Measurements from ENCODE around the gene TBRG1.
A peak's percentile ranks its signal among the peaks of the same experiment; 100 is the strongest.

The TBRG1 gene

DNA sequence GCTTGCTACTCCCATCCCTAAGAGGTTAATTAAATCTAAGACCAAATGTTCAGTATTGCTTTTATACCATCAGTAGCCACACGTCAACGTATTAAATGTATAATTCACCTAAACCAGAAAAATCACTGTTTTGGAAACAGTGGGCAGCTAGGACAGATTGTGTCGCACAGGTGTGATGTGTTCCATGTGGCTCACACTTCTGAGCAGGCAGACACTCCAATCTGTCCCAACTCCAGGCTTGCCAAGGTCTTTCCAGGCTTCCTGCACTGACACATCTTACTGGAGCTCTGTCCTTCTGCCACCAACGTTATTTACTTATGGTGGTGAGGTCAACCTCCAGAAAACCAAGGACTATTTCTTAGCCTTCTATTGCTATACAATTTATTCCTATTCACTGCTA, 39.4 kb downstream of the TBRG1 start:
- no peak for DNase-seq (ENCODE audit: low read depth)

- no peak for DNase-seq (ENCODE audit: low read depth)
Observed at GRCh38 chr11:124663861-124664260, 41.2 kb downstream of the TBRG1 start.

- no peak for DNase-seq (ENCODE audit: low read depth)
Observed at GRCh38 chr11:124667601-124668000, 44.9 kb downstream of the TBRG1 start.

GRCh38 chr11:124669193-124669592, 46.5 kb downstream of the TBRG1 start:
- peak; percentile 20 for DNase-seq (ENCODE audit: low read depth)

DNA sequence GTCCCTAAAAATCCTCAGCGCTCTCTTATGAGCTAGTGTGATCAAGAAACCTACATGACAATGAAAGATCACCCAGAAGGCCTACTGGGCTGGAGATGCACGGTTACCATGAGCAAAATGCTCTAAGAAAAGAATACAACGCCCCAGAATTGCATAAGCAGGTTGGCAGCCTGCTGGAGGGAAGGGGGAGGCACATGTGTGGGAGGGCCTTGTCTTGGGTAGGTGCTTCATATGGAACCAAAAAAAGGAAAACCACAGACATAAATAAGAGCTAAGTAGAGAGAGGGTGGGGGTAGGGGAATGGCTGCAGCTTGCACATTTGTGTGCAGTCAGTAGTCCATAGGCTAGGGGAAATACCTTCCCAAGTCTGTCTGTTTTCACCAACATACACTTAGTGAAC, 48.1 kb downstream of the TBRG1 start:
- DNase-seq (ENCODE audit: low read depth): no peak

GRCh38 chr11:124672536-124673215, 50.0 kb downstream of the TBRG1 start:
- no peak for DNase-seq (ENCODE audit: low read depth)

DNA sequence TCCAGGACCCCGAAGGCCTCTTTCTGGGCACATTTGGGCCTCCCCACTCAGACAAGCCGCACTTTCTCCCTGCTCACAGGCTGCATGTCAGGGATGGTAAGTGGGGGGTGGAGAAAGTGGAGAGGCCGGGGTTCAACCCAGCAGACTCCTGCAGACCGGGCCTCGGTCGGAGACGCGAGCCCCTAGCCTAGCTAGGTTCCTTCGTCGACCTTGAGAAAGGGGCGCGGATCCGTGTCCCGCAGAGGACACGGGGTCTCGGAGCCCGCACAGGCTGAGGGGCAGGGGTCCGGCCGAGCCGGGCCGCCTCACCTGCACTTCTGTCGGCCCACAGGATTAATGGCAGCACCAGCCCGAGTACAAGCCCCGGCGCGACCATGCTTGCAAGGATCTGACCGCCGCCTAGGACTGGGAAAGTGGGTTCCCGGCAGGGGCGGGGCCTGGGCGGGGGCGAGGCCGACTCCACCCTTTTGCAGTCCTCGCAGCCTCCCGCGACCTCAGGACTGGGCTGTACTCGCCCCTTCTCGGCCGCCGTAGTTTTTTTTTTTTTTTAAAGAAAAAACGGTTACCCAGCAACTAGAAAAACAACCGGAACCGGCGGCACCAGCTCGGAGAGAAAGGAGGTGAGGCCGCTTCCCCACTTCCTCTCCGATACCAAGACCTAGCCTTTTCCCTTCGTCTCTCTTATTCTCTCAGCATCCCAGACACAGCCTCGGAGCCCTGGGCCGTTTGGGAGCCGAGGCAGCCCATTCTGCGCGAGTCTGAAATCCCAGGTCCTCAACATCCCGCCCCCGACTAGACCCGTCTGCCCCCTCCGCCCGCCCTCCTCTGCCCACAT, 50.9 kb downstream of the TBRG1 start, which contains the start of the genes SIAE and SPA17:
Gene SIAE, minus strand, starts transcription at position 407 of the 835 bp plus-strand sequence. Its CDS starts 31 bp downstream, at position 376.
Gene SPA17, plus strand, starts transcription at position 572 of the 835 bp plus-strand sequence. CDS start 1,361 bp downstream, outside the sequence.
- DNase-seq (ENCODE audit: low read depth): peak; percentile 73

DNA sequence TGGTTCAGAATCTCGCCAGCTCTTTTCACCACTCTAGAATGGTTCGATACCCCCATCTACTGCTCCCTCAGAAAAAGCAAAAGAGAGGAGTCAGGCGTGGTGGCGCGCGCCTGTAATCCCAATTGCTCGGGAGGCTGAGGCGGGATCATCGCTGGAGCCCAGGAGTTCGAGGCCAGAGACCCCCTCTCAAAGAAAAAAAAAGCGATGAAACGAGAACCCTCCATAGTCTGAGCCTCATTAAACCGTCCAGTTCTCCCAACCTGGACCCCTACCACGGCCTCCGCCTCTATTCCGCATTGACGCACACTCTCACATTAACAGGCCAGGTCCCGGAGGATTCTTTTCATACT, 51.5 kb downstream of the TBRG1 start:
- DNase-seq (ENCODE audit: low read depth): no peak

DNA sequence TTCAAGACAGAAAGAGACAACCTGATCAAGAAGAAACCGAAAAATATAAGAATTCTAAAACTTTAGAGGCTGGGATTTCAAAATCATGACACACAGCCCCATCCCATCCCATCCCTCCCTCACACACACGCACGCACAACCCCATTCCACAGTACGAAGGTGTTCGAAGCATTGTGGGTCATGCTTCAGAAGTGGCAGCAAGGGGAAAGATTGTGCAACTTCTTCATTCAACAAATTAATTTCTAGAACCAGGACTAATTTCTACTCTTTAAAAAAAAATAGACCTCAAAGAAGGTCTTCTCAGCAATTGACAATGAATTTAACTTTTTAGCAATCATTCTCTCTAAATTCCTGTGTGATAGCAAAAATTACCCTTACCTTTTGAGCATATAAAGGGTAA, 51.9 kb downstream of the TBRG1 start:
- no peak for DNase-seq (ENCODE audit: low read depth)

DNA sequence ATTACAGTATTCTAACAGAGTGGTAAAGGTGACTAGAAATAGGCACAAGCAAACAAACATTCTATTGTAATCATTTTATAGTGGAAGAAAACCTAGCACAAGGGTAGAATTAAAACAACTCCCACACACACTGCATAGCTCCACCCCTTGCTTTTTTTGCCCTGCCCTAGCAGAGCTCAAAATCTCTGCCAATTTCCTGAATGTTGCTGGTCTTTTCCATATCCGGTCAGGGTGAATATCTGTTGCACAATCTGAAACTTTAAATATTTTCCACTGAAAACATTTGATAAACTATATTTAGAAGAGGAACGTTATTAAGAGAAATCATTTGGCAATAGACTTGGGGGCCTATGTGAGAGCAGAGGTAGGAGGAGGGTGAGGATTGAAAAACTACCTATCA, 53.7 kb downstream of the TBRG1 start:
- no peak for DNase-seq (ENCODE audit: low read depth)

DNA sequence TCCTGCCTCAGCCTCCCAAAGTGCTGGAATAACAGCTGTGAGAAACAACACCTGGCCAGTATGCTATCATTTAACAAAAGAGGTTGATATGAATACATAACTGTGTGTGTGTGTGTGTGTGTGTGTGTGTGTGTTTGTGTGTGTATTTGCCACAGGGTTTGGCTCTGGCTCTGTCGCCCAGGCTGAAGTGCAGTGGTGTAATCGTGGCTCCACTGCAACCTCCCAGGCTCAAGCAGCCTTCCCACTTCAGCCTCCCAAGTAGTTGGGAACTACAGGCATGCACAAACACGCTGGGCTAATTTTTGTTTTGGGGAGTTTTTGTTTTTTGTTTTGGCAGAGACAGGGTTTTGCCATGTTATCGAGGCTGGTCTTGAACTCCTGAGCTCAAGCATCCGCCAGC, 55.8 kb downstream of the TBRG1 start:
- no peak for DNase-seq (ENCODE audit: low read depth)

- DNase-seq (ENCODE audit: low read depth): no peak
Observed at GRCh38 chr11:124681421-124681820, 58.8 kb downstream of the TBRG1 start.

DNA sequence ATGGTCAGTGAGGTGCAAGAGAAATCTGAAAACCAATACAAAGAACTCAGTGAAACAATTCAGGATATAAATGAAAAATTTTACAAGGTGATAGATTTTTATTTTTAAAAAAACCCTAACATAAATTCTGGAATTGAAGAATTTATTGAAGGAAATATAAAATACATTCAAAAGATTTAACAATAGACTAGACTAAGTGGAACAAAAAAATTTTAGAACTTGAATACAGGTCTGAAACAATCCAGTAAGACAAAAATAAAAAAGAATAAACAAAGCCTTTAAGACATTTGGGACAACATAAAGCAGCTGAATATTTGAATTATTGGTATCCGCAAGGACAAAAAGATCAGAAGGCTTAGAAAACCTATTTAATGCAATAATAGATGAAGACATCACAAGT, 59.8 kb downstream of the TBRG1 start:
- no peak for DNase-seq (ENCODE audit: low read depth)

Data from activated T-cell treated with anti-CD3 and anti-CD28 coated beads for 1 hour (primary cell).